HepG2 (cell line): ENCODE measurements around the gene FURIN. TPM values are rescaled to one million over a fixed set of nuclear protein-coding genes. Genes with fewer than 3 reads are reported as not detected.
A peak's percentile ranks its signal among the peaks of the same experiment; 100 is the strongest.

Experiments
- BCL6 ChIP-seq: IDR thresholded peaks from 2 replicates; pipeline ENCODE4 v1.6.1; 2016; ENCODE audit warnings: missing genetic modification reagents, missing compliant biosample characterization
- CBX5 ChIP-seq: sonication (generic); formaldehyde crosslinking; IDR thresholded peaks from 2 replicates; pipeline ENCODE4 v1.4.0; 2020; ENCODE audit warnings: missing genetic modification reagents, borderline replicate concordance
- NFKBIZ ChIP-seq: IDR thresholded peaks from 2 replicates; pipeline ENCODE4 v1.6.1; 2018; ENCODE audit warnings: missing genetic modification reagents, missing compliant biosample characterization
- SAP130 ChIP-seq: IDR thresholded peaks from 2 replicates; pipeline ENCODE4 v1.6.1; 2016; ENCODE audit warnings: low read depth
- ZNF382 ChIP-seq: sonication (generic); formaldehyde crosslinking; IDR thresholded peaks from 2 replicates; pipeline ENCODE4 v1.5.0; 2020; ENCODE audit warnings: missing genetic modification reagents, mild to moderate bottlenecking, borderline replicate concordance
- ZNF670 ChIP-seq: sonication (generic); formaldehyde crosslinking; IDR thresholded peaks from 2 replicates; pipeline ENCODE4 v1.8.0; 2022; ENCODE audit warnings: mild to moderate bottlenecking, missing genetic modification reagents, borderline replicate concordance
- polyA plus RNA-seq, 8 experiments: library from polyadenylated mRNA; depleted of rRNA in 3 of 8; stranded (reverse) in 7 of 8; unstranded in 1 of 8; fragments of >200 nt; fragmentation: Illumina TruSeq in 4 of 8; extraction: Trizol in 4 of 8; gene quantifications; 2 replicates each; pipeline versions ENCODE4 v1.2.1 to v1.2.3, GENCODE V29; 2011 to 2016; ENCODE audit warnings: low read depth in 4 of 8, missing spikeins in 1 of 8, mixed read lengths in 1 of 8; ENCODE audit not compliant: insufficient read depth in 1 of 8
- total RNA-seq, 5 experiments: library from RNA; depleted of rRNA; stranded (reverse); fragments of >200 nt; fragmentation: Illumina TruSeq; extraction: Trizol; gene quantifications; 2 replicates each; pipeline ENCODE4 v1.2.3, GENCODE V29; 2016; ENCODE audit warnings: low read depth in 1 of 5
- TF ChIP-seq, protein P1 (sequence below): sonication (generic); formaldehyde crosslinking; IDR thresholded peaks from 2 replicates; pipeline ENCODE4 v1.5.0; 2020; ENCODE audit warnings: mild to moderate bottlenecking, missing genetic modification reagents, borderline replicate concordance
- TF ChIP-seq, protein P2 (sequence below): IDR thresholded peaks from 2 replicates; pipeline ENCODE4 v1.6.1; 2018; ENCODE audit warnings: missing genetic modification reagents
- TF ChIP-seq, protein P3 (sequence below), 2 experiments: fragments of 450-650 bp in 1 of 2; sonication (generic) in 1 of 2; formaldehyde crosslinking; IDR thresholded peaks; 2 replicates each; pipeline versions ENCODE4 v1.5.0 to v1.8.0; 2020 to 2022; ENCODE audit warnings: mild to moderate bottlenecking in 1 of 2, missing genetic modification reagents in 1 of 2
- TF ChIP-seq, protein P4 (sequence below): sonication (generic); formaldehyde crosslinking; IDR thresholded peaks from 2 replicates; pipeline ENCODE4 v1.8.1; 2022; ENCODE audit warnings: low read depth, mild to moderate bottlenecking, missing genetic modification reagents
- TF ChIP-seq, protein P5 (sequence below): sonication (generic); formaldehyde crosslinking; conservative IDR thresholded peaks from 2 replicates; pipeline ENCODE4 v1.8.0; 2022; ENCODE audit warnings: mild to moderate bottlenecking, moderate library complexity, missing genetic modification reagents

The FURIN gene
- total and polyA plus RNA-seq, 2 of the 13 experiments (the other 11 are each of a cell fraction or from before 2014, with no cell fraction given) = 15.2 to 17.4 TPM

DNA sequence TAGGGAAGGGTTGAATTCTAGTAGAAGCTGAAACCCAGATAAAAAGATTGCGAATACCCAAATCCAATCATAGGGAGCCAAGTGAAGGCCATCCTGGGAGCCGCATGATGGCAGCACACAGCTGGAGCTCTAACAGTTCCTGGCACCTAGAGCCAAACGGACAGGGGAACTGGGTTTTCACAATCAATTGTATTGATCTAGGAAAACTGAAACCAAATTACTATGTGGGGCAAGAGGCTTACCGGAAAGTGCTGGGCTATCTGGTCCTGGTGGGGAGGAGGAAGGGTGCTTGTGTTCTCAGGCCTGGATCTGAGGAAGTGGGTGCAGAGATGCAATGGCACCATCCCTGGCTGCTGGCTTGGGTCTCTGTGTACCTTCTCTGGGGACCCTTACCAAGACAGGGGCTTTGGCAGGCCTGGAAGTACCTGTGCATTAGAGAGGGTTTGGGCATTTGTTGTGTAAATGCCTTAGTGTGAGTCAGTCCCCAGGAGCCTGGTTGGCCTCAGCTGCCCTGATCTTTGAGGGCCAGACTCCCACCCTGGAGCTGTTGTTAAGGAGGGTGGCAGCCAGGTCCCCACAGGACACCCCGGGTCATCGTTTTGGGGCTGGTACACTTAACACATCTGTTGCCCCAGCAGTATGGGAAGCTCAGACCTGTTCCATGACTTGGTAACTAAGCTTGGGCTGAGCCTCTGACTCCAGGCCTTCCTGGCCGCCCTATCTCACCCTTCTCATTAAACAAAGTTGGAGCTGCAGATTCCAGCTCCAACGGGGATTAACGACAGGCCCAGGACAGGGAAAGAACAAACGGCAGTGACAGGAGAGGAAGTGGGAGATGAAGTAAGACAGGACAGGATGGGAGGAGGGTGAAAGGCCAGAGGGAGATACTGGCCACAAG lies 8.9 kb upstream of the FURIN start (continued):
- TF ChIP-seq, protein P1, sequence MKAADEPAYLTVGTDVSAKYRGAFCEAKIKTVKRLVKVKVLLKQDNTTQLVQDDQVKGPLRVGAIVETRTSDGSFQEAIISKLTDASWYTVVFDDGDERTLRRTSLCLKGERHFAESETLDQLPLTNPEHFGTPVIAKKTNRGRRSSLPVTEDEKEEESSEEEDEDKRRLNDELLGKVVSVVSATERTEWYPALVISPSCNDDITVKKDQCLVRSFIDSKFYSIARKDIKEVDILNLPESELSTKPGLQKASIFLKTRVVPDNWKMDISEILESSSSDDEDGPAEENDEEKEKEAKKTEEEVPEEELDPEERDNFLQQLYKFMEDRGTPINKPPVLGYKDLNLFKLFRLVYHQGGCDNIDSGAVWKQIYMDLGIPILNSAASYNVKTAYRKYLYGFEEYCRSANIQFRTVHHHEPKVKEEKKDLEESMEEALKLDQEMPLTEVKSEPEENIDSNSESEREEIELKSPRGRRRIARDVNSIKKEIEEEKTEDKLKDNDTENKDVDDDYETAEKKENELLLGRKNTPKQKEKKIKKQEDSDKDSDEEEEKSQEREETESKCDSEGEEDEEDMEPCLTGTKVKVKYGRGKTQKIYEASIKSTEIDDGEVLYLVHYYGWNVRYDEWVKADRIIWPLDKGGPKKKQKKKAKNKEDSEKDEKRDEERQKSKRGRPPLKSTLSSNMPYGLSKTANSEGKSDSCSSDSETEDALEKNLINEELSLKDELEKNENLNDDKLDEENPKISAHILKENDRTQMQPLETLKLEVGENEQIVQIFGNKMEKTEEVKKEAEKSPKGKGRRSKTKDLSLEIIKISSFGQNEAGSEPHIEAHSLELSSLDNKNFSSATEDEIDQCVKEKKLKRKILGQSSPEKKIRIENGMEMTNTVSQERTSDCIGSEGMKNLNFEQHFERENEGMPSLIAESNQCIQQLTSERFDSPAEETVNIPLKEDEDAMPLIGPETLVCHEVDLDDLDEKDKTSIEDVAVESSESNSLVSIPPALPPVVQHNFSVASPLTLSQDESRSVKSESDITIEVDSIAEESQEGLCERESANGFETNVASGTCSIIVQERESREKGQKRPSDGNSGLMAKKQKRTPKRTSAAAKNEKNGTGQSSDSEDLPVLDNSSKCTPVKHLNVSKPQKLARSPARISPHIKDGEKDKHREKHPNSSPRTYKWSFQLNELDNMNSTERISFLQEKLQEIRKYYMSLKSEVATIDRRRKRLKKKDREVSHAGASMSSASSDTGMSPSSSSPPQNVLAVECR = peak; percentile 23; the same call in 1 of the 2 replicates
- TF ChIP-seq NFKBIZ (CRISPR knock-in tag) (peak; percentile 53; the same call in 1 of the 2 replicates), CBX5 (CRISPR knock-in tag) (peak; percentile 58), ZNF382 (CRISPR knock-in tag) (no peak), SAP130 (CRISPR knock-in tag) (peak; percentile 11; the same call in 1 of the 2 replicates), ZNF670 (no peak), BCL6 (CRISPR knock-in tag) (peak; percentile 24; the same call in 1 of the 2 replicates)
- TF ChIP-seq, protein P2, sequence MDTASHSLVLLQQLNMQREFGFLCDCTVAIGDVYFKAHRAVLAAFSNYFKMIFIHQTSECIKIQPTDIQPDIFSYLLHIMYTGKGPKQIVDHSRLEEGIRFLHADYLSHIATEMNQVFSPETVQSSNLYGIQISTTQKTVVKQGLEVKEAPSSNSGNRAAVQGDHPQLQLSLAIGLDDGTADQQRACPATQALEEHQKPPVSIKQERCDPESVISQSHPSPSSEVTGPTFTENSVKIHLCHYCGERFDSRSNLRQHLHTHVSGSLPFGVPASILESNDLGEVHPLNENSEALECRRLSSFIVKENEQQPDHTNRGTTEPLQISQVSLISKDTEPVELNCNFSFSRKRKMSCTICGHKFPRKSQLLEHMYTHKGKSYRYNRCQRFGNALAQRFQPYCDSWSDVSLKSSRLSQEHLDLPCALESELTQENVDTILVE (CRISPR knock-in tag) = peak; percentile 68; the same call in 1 of the 2 replicates
- TF ChIP-seq, protein P3, sequence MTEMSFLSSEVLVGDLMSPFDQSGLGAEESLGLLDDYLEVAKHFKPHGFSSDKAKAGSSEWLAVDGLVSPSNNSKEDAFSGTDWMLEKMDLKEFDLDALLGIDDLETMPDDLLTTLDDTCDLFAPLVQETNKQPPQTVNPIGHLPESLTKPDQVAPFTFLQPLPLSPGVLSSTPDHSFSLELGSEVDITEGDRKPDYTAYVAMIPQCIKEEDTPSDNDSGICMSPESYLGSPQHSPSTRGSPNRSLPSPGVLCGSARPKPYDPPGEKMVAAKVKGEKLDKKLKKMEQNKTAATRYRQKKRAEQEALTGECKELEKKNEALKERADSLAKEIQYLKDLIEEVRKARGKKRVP (CRISPR knock-in tag; IDR thresholded peaks at IDR 0.05) = peak in 1 of 2 experiments; percentile 59; a peak in 1 of 4 replicates
- TF ChIP-seq, protein P4, sequence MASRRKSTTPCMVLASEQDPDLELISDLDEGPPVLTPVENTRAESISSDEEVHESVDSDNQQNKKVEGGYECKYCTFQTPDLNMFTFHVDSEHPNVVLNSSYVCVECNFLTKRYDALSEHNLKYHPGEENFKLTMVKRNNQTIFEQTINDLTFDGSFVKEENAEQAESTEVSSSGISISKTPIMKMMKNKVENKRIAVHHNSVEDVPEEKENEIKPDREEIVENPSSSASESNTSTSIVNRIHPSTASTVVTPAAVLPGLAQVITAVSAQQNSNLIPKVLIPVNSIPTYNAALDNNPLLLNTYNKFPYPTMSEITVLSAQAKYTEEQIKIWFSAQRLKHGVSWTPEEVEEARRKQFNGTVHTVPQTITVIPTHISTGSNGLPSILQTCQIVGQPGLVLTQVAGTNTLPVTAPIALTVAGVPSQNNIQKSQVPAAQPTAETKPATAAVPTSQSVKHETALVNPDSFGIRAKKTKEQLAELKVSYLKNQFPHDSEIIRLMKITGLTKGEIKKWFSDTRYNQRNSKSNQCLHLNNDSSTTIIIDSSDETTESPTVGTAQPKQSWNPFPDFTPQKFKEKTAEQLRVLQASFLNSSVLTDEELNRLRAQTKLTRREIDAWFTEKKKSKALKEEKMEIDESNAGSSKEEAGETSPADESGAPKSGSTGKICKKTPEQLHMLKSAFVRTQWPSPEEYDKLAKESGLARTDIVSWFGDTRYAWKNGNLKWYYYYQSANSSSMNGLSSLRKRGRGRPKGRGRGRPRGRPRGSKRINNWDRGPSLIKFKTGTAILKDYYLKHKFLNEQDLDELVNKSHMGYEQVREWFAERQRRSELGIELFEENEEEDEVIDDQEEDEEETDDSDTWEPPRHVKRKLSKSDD = 0 out of 2 replicates have a peak, but pooled peaks have one; percentile 20
- TF ChIP-seq, protein P5, sequence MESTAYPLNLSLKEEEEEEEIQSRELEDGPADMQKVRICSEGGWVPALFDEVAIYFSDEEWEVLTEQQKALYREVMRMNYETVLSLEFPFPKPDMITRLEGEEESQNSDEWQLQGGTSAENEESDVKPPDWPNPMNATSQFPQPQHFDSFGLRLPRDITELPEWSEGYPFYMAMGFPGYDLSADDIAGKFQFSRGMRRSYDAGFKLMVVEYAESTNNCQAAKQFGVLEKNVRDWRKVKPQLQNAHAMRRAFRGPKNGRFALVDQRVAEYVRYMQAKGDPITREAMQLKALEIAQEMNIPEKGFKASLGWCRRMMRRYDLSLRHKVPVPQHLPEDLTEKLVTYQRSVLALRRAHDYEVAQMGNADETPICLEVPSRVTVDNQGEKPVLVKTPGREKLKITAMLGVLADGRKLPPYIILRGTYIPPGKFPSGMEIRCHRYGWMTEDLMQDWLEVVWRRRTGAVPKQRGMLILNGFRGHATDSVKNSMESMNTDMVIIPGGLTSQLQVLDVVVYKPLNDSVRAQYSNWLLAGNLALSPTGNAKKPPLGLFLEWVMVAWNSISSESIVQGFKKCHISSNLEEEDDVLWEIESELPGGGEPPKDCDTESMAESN (CRISPR knock-in tag) = peak; percentile 18; the same call in 1 of the 2 replicates
